ENCODE data around the gene MCF2. TPM values are rescaled to one million over a fixed set of nuclear protein-coding genes. Genes with fewer than 3 reads are reported as not detected.

The MCF2 gene
- total and polyA plus RNA-seq, 2 of the 4 experiments (the other 2 are of a cell fraction), result 0.07 TPM; not detected in 1

- no peak overlapping the region for H4K8ac ChIP-seq (ENCODE audit: low read depth in 2 of 2, low read length in 2 of 2)
- H4K5ac ChIP-seq (ENCODE audit: low read depth, low read length), result no peak overlapping the region
- H4K20me1 ChIP-seq (ENCODE audit: insufficient read depth, low read length), result no peaks in the 10 kb centered on the region
- H2AFZ ChIP-seq (replicated peaks; ENCODE audit: low read length, poor library complexity), result peak overlapping the region; percentile 73
- H3K56ac ChIP-seq (ENCODE audit: extremely low read depth, insufficient read depth, low read length), result no peak overlapping the region
- H3K79me1 ChIP-seq (ENCODE audit: low read depth in 1 of 2, low read length in 2 of 2), result no peaks in the 10 kb centered on the region
- dilution Hi-C loops (cut with HindIII; ENCODE audit: low sequenced_read_pairs, unreplicated experiment), result no loop called here
- no peak overlapping the region for H2BK15ac ChIP-seq (ENCODE audit: low read depth, low read length)
- no peak overlapping the region for H3K23ac ChIP-seq (ENCODE audit: low read depth, low read length)
- peak overlapping the region; percentile 14; the same call in 1 of the 2 replicates for H3K4me2 ChIP-seq (ENCODE audit: low read depth, low read length)
- no peak overlapping the region for H2AK5ac ChIP-seq (ENCODE audit: low read depth, low read length)
- peaks cover 7% of the 10 kb centered on the region; the same call in 1 of the 2 replicates for H3K27me3 ChIP-seq (ENCODE audit: control insufficient read depth, insufficient read depth, low read length)
- H2AK9ac ChIP-seq (replicated peaks; ENCODE audit: low read depth, low read length, poor library complexity), result no peak overlapping the region
- no peak overlapping the region for H3K18ac ChIP-seq (ENCODE audit: low read depth, low read length)
- in situ Hi-C loops (cut with MboI; ENCODE audit: low sequenced_read_pairs), result no loop called here
- TF ChIP-seq RAD21 (IDR thresholded peaks at IDR 0.05; ENCODE audit: low read length) (no peak), MXI1 (IDR thresholded peaks at IDR 0.05; ENCODE audit: borderline replicate concordance, low read depth, low read length) (no peak), RFX5 (IDR thresholded peaks at IDR 0.05; ENCODE audit: low read depth, low read length) (no peak), NFE2L2 (IDR thresholded peaks at IDR 0.05; ENCODE audit: low read depth, low read length) (no peak), MAFK (IDR thresholded peaks at IDR 0.05; ENCODE audit: low read depth, low read length) (no peak), BHLHE40 (IDR thresholded peaks at IDR 0.05; ENCODE audit: low read depth, low read length) (no peak), RCOR1 (IDR thresholded peaks at IDR 0.05; ENCODE audit: insufficient replicate concordance, low read length) (no peak), MAZ (IDR thresholded peaks at IDR 0.05; ENCODE audit: borderline replicate concordance, low read depth, low read length) (no peak), USF2 (IDR thresholded peaks at IDR 0.05; ENCODE audit: low read depth, low read length) (no peak), SMC3 (IDR thresholded peaks at IDR 0.05; ENCODE audit: low read depth, low read length) (no peak), CHD1 (IDR thresholded peaks at IDR 0.05; ENCODE audit: low read depth, low read length) (no peak), POLR2A (IDR thresholded peaks at IDR 0.05; ENCODE audit: low read depth, low read length) (no peak), CEBPB (IDR thresholded peaks at IDR 0.05; ENCODE audit: low read depth, low read length) (no peak), FOS (IDR thresholded peaks at IDR 0.05; ENCODE audit: low read depth, low read length) (no peak)
- TF ChIP-seq, protein P1, sequence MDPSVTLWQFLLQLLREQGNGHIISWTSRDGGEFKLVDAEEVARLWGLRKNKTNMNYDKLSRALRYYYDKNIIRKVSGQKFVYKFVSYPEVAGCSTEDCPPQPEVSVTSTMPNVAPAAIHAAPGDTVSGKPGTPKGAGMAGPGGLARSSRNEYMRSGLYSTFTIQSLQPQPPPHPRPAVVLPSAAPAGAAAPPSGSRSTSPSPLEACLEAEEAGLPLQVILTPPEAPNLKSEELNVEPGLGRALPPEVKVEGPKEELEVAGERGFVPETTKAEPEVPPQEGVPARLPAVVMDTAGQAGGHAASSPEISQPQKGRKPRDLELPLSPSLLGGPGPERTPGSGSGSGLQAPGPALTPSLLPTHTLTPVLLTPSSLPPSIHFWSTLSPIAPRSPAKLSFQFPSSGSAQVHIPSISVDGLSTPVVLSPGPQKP (IDR thresholded peaks at IDR 0.05; ENCODE audit: borderline replicate concordance, low read depth, low read length), result no peak
- TF ChIP-seq, protein P2, sequence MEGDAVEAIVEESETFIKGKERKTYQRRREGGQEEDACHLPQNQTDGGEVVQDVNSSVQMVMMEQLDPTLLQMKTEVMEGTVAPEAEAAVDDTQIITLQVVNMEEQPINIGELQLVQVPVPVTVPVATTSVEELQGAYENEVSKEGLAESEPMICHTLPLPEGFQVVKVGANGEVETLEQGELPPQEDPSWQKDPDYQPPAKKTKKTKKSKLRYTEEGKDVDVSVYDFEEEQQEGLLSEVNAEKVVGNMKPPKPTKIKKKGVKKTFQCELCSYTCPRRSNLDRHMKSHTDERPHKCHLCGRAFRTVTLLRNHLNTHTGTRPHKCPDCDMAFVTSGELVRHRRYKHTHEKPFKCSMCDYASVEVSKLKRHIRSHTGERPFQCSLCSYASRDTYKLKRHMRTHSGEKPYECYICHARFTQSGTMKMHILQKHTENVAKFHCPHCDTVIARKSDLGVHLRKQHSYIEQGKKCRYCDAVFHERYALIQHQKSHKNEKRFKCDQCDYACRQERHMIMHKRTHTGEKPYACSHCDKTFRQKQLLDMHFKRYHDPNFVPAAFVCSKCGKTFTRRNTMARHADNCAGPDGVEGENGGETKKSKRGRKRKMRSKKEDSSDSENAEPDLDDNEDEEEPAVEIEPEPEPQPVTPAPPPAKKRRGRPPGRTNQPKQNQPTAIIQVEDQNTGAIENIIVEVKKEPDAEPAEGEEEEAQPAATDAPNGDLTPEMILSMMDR (conservative IDR thresholded peaks at IDR 0.05; ENCODE audit: low read depth, low read length), result no peak
- no peak for DNase-seq
- no peak overlapping the region for H3K9ac ChIP-seq (ENCODE audit: low read depth, low read length)
- H3K36me3 ChIP-seq (ENCODE audit: control insufficient read depth, insufficient read depth, low read length), result no peaks in the 10 kb centered on the region
- no peaks in the 10 kb centered on the region for H3K9me1 ChIP-seq (ENCODE audit: insufficient read depth, low read length)
- H3K9me3 ChIP-seq (ENCODE audit: control insufficient read depth, insufficient read depth, low read length), result no peaks in the 10 kb centered on the region
- no peak overlapping the region for H4K91ac ChIP-seq (ENCODE audit: insufficient read depth, low read depth, low read length)
- H3K27ac ChIP-seq (ENCODE audit: insufficient read depth, low read length), result no peak overlapping the region
- peak overlapping the region; percentile 9; the same call in 1 of the 2 replicates for H3K4me3 ChIP-seq (ENCODE audit: insufficient read depth, low read depth, low read length)
- intact Hi-C loops (cut with micrococcal nuclease), result no loop called here
- ChIA-PET POLR2A (ENCODE audit: unreplicated experiment) (no interaction called here), CTCF (no interaction called here)
- no TSS peak for BruUV-seq (replicated peaks)
- H3K4me1 ChIP-seq (ENCODE audit: control insufficient read depth, insufficient read depth, low read length), result no peaks in the 10 kb centered on the region
- no peak overlapping the region for H3K14ac ChIP-seq (replicated peaks; ENCODE audit: low read depth, low read length)
- no peak overlapping the region for H2BK20ac ChIP-seq (ENCODE audit: low read depth, low read length)
- 20% methylated on average over 1 of the region's 11 CpGs; no CpG with 5 or more reads in 1 of the 2 experiments for WGBS, 2 experiments (ENCODE audit: extremely low coverage in 2 of 2, insufficient read length in 1 of 2)
- H2BK120ac ChIP-seq (ENCODE audit: low read depth, low read length), result no peak overlapping the region
- H2BK5ac ChIP-seq (ENCODE audit: low read depth, low read length, poor library complexity, severe bottlenecking), result no peak overlapping the region
- ATAC-seq (ENCODE audit: low read depth), result no peak
- no peak overlapping the region for H3K4ac ChIP-seq (ENCODE audit: low read depth, low read length)
Observed at GRCh38 chrX:139692506-139692849, 15.5 kb downstream of the MCF2 start.
